HG03135 (cell line): ENCODE data around the gene MAP3K5.

Experiments
- ATAC-seq: cut with Tn5 transposase; IDR thresholded peaks from one replicate; pipeline ENCODE4 v1.9.1; 2021; ENCODE audit warnings: mild to moderate bottlenecking, moderate library complexity; ENCODE audit not compliant: unreplicated experiment

Gene MAP3K5

GRCh38 chr6:136525586-136526195 is 266.6 kb downstream of the MAP3K5 start:
- no peak for ATAC-seq

- no peak for ATAC-seq
Observed at GRCh38 chr6:136524936-136525413, 267.3 kb downstream of the MAP3K5 start.

- no peak for ATAC-seq
Observed at GRCh38 chr6:136524339-136524935, 267.8 kb downstream of the MAP3K5 start.

GRCh38 chr6:136523196-136523595 is 269.1 kb downstream of the MAP3K5 start:
- ATAC-seq: no peak

GRCh38 chr6:136522636-136523035 is 269.6 kb downstream of the MAP3K5 start:
- ATAC-seq: no peak

GRCh38 chr6:136521911-136522310 is 270.4 kb downstream of the MAP3K5 start:
- no peak for ATAC-seq

GRCh38 chr6:136521427-136521826 is 270.9 kb downstream of the MAP3K5 start:
- ATAC-seq: no peak

GRCh38 chr6:136520517-136520916 is 271.8 kb downstream of the MAP3K5 start:
- ATAC-seq: no peak

- ATAC-seq: no peak
Observed at GRCh38 chr6:136517582-136517981, 274.7 kb downstream of the MAP3K5 start.

- no peak for ATAC-seq
Observed at GRCh38 chr6:136517002-136517401, 275.3 kb downstream of the MAP3K5 start.

- ATAC-seq: no peak
Observed at GRCh38 chr6:136514591-136514990, 277.7 kb downstream of the MAP3K5 start.

GRCh38 chr6:136511926-136512325 is 280.4 kb downstream of the MAP3K5 start:
- no peak for ATAC-seq

GRCh38 chr6:136511397-136511796 is 280.9 kb downstream of the MAP3K5 start:
- ATAC-seq: no peak

- no peak for ATAC-seq
Observed at GRCh38 chr6:136510782-136511181, 281.5 kb downstream of the MAP3K5 start.

- no peak for ATAC-seq
Observed at GRCh38 chr6:136510299-136510698, 282.0 kb downstream of the MAP3K5 start.

- ATAC-seq: no peak
Observed at GRCh38 chr6:136508725-136509392, 283.4 kb downstream of the MAP3K5 start.
